22Rv1 (cell line): ENCODE data around the gene MSH6.

ENCODE experiments used
- H3K27ac ChIP-seq: fragments of 450-650 bp; 2 replicates; pipeline ENCODE4 v1.5.1; 2017
- CTCF ChIP-seq: fragments of 450-650 bp; IDR thresholded peaks from 2 replicates; pipeline ENCODE4 v1.5.1; 2017; ENCODE audit warnings: mild to moderate bottlenecking
- ZFX ChIP-seq: fragments of 450-650 bp; IDR thresholded peaks from 2 replicates; pipeline ENCODE4 v1.6.1; 2017; ENCODE audit warnings: antibody characterized with exemption, borderline replicate concordance

MSH6 gene

GRCh38 chr2:47818777-47819176 lies 35.8 kb downstream of the MSH6 start:
- no peak for TF ChIP-seq ZFX
- H3K27ac ChIP-seq: no peak overlapping the region

DNA sequence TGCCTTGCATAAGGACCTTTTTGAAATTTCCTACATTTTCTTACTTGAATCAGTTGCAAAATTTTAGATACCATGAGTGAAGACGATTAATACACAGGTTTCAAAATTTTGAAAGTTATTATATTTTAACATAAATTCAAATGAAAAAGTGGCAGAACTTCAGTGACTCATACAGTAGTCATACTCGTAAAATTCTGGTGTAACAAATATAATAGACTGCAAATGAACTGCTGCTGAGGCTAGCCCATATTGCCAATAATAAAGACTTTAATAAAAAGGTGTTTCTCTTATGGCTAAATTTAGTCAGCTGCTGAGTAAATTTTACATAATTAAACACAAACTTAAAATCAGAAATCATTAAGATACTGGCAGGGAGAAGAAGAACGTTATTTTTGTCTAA lies 36.9 kb downstream of the MSH6 start:
- H3K27ac ChIP-seq: no peak overlapping the region
- TF ChIP-seq CTCF (no peak), ZFX (no peak)

- H3K27ac ChIP-seq: no peak overlapping the region
- TF ChIP-seq CTCF (no peak), ZFX (no peak)
Observed at GRCh38 chr2:47822518-47822917, 39.6 kb downstream of the MSH6 start.

DNA sequence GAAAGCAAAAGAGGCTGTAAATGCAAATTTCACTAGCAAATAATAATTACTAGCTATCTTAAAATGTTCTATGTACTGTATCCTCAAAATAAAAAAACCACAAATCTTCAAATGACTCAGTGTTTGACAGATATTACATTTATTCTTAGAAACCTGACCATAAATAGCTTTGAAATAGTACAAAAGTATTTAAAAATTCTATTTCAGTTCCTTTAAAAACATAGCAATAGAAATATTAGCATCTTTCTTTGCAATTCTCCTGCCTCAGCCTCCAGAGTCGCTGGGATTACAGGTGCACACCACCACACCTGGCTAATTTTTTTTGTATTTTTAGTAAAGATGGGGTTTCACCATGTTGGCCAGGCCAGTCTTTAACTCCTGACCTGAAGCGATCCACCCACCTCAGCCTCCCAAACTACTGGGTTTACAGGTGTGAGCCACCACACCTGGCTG lies 50.6 kb downstream of the MSH6 start:
- TF ChIP-seq ZFX: no peak
- TF ChIP-seq CTCF: no peak
- H3K27ac ChIP-seq: no peak overlapping the region

- TF ChIP-seq ZFX (no peak), CTCF (no peak)
- no peak overlapping the region for H3K27ac ChIP-seq
Observed at GRCh38 chr2:47838249-47838648, 55.3 kb downstream of the MSH6 start.

DNA sequence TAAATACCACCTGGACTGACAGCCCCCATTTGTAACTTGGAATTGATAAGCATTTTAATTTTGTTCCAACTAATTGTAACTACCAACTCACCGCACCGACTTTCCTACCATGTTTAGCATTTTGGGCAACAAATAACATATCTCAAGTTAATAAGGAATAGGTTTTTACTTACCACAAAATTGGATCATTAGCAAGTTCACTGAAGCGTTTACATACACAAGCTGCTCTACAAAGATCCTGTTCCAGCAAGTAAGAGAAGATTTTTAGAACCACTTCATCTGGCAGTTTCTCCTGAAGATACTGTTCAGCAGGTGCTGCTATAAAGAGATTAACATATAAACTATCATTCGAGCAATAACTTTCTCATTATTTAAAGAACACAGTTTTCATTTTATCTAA lies 55.7 kb downstream of the MSH6 start:
- H3K27ac ChIP-seq: no peak overlapping the region
- no peak for TF ChIP-seq CTCF
- no peak for TF ChIP-seq ZFX

GRCh38 chr2:47842846-47843245 lies 59.9 kb downstream of the MSH6 start:
- no peak overlapping the region for H3K27ac ChIP-seq
- TF ChIP-seq ZFX (no peak), CTCF (no peak)

DNA sequence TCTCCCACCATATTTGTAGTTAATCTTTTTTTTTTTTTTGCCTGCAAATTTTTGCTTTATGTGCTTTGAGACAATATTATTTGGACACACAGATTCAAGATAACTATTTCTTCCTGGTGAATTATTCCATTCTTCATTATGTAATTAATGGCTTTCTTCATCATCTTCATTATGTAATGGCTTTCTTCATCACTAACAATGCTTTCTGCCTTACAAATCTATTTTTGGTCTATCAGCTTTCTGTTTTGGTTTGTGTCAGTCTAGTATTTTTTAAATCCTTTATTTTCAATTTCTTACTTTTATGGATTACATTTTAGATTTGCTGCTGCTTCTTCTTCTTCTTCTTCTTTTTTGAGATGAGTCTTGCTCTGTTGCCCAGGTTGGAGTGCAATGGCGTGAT lies 60.5 kb downstream of the MSH6 start:
- H3K27ac ChIP-seq: no peak overlapping the region
- no peak for TF ChIP-seq ZFX
